Endothelial cell of umbilical vein (primary cell): ENCODE measurements around the gene NXF1. TPM values are rescaled to one million over a fixed set of nuclear protein-coding genes. Genes with fewer than 3 reads are reported as not detected.

Experiments used
- BruUV-seq: library from RNA; stranded (reverse); fragments of 400-500 nt; replicated peaks from 2 replicates; lab custom pipeline; 2021; lab: Mats Ljungman, UMichigan
- CTCF ChIA-PET: fragments of 300-600, 350-600 bp; sonication (Branson Sonifier 250); formaldehyde crosslinking; loops from one replicate; lab custom pipeline; 2021; ENCODE audit warnings: antibody characterized with exemption, inconsistent platforms; lab: Charles Lee
- POLR2A ChIA-PET: fragments of 300-600, 350-600 bp; sonication (Branson Sonifier 250); formaldehyde crosslinking; loops from one replicate; lab custom pipeline; 2021; ENCODE audit warnings: antibody characterized with exemption, inconsistent platforms; lab: Charles Lee
- DNase-seq: peaks from one replicate; pipeline ENCODE4 v3.0.0-alpha.2; 2011; ENCODE audit warnings: low read depth, low spot score
- FAIRE-seq: peaks from 2 replicates; lab custom pipeline; 2011; peaks lifted over from hg19 to GRCh38; lab: Jason Lieb, UNC
- H2AFZ ChIP-seq: 2 replicates; pipeline ENCODE4 v1.6.0; 2012; ENCODE audit warnings: low read depth, low read length, control low read depth, inconsistent platforms
- H3K27ac ChIP-seq: 2 replicates; pipeline ENCODE4 v1.5.1; 2011; ENCODE audit warnings: low read depth, mild to moderate bottlenecking, control low read depth, low read length, moderate library complexity; ENCODE audit not compliant: insufficient read depth
- H3K27me3 ChIP-seq, 2 experiments: 2 replicates each; pipeline versions ENCODE4 v1.6.0 to v1.6.1; 2011; ENCODE audit warnings: low read length in 2 of 2, mixed read lengths in 1 of 2; ENCODE audit not compliant: control insufficient read depth in 2 of 2, insufficient read depth in 2 of 2
- H3K36me3 ChIP-seq, 2 experiments: 2 replicates in 1 of 2; 3 replicates in 1 of 2; pipeline ENCODE4 v1.5.1; 2011; ENCODE audit warnings: low read length in 2 of 2, mild to moderate bottlenecking in 1 of 2, moderate library complexity in 1 of 2; ENCODE audit not compliant: control insufficient read depth in 2 of 2, insufficient read depth in 2 of 2; ENCODE audit errors: extremely low read depth in 1 of 2
- H3K4me1 ChIP-seq: 3 replicates; pipeline ENCODE4 v1.5.1; 2011; ENCODE audit warnings: mild to moderate bottlenecking, low read length; ENCODE audit not compliant: control insufficient read depth, insufficient read depth; ENCODE audit errors: extremely low read depth
- H3K4me2 ChIP-seq: 2 replicates; pipeline ENCODE4 v1.6.1; 2011; ENCODE audit warnings: low read length, control low read depth, mixed read lengths; ENCODE audit not compliant: insufficient read depth
- H3K4me3 ChIP-seq, 3 experiments: fragments of 200-600 bp in 1 of 3; sonication (generic), shearing (Covaris generic) in 1 of 3; replicated peaks in 1 of 3; 2 replicates each; pipeline ENCODE4 v1.5.1; 2011 to 2016; ENCODE audit warnings: control low read depth in 3 of 3, low read length in 3 of 3, mild to moderate bottlenecking in 2 of 3, inconsistent platforms in 1 of 3, low read depth in 1 of 3, moderate library complexity in 1 of 3; ENCODE audit not compliant: insufficient read depth in 1 of 3
- H3K79me2 ChIP-seq: 2 replicates; pipeline ENCODE4 v1.6.0; 2012; ENCODE audit warnings: low read length, inconsistent platforms; ENCODE audit not compliant: control insufficient read depth, insufficient read depth
- H3K9ac ChIP-seq: replicated peaks from 2 replicates; pipeline ENCODE3; 2011; ENCODE audit warnings: low read length, control low read depth; ENCODE audit not compliant: insufficient read depth; ENCODE audit errors: extremely low read depth
- H3K9me1 ChIP-seq: replicated peaks from 3 replicates; pipeline ENCODE4 v1.6.0; 2011; ENCODE audit warnings: mild to moderate bottlenecking, low read length; ENCODE audit not compliant: control insufficient read depth, insufficient read depth; ENCODE audit errors: extremely low read depth
- H3K9me3 ChIP-seq: replicated peaks from 2 replicates; pipeline ENCODE4 v1.5.1; 2012; ENCODE audit warnings: low read length, inconsistent platforms; ENCODE audit not compliant: control insufficient read depth, insufficient read depth
- H4K20me1 ChIP-seq: replicated peaks from 2 replicates; pipeline ENCODE3; 2011; ENCODE audit warnings: mild to moderate bottlenecking, low read length; ENCODE audit not compliant: control insufficient read depth, insufficient read depth; ENCODE audit errors: extremely low read depth
- EZH2 ChIP-seq: IDR thresholded peaks from 2 replicates; pipeline ENCODE4 v1.6.1; 2012; ENCODE audit warnings: borderline replicate concordance, low read depth, mild to moderate bottlenecking, moderate library complexity, low read length, inconsistent platforms; ENCODE audit not compliant: severe bottlenecking
- FOS ChIP-seq: IDR thresholded peaks from 2 replicates; pipeline ENCODE4 v1.6.1; 2011; ENCODE audit warnings: mild to moderate bottlenecking, low read length, moderate library complexity, borderline replicate concordance; ENCODE audit not compliant: insufficient read depth
- GATA2 ChIP-seq: IDR thresholded peaks from 2 replicates; pipeline ENCODE4 v1.7.0; 2011; ENCODE audit warnings: low read depth, mild to moderate bottlenecking, moderate library complexity, mixed read lengths, low read length; ENCODE audit not compliant: insufficient read length, insufficient read depth
- JUN ChIP-seq: IDR thresholded peaks from 2 replicates; pipeline ENCODE4 v1.6.1; 2011; ENCODE audit warnings: borderline replicate concordance, low read depth; ENCODE audit not compliant: insufficient read length, insufficient read depth
- MYC ChIP-seq: IDR thresholded peaks from one replicate; pipeline ENCODE4 v1.6.1; 2011; ENCODE audit warnings: mild to moderate bottlenecking, low read depth, low read length
- POLR2A ChIP-seq: IDR thresholded peaks from 2 replicates; pipeline ENCODE4 v1.6.1; 2012; ENCODE audit warnings: low read depth, mild to moderate bottlenecking, control low read depth, low read length
- POLR2AphosphoS5 ChIP-seq: IDR thresholded peaks from 2 replicates; pipeline ENCODE4 v1.6.1; 2012; ENCODE audit warnings: low read depth, mild to moderate bottlenecking, control low read depth, low read length, moderate library complexity; ENCODE audit not compliant: insufficient read depth
- dilution Hi-C: fragments of 300-500 bp; cut with MboI; formaldehyde crosslinking; loops from one replicate; pipeline ENCODE4 v1.15.0; 2019; ENCODE audit warnings: low sequenced_read_pairs; ENCODE audit not compliant: extremely low pct_ligation_motif_present
- intact Hi-C: fragments of 100-400 bp; cut with micrococcal nuclease; formaldehyde crosslinking; loops from one replicate; pipeline ENCODE4 v1.10.0; 2022
- polyA plus RNA-seq, 4 experiments: library from polyadenylated mRNA; depleted of rRNA in 3 of 4; stranded (reverse) in 3 of 4; unstranded in 1 of 4; fragments of >200 nt; gene quantifications; 2 replicates each; pipeline versions ENCODE4 v1.2.1 to v1.2.3, GENCODE V29; 2011 to 2012; ENCODE audit warnings: missing spikeins in 1 of 4
- total RNA-seq: library from RNA; stranded (reverse); gene quantifications from 2 replicates; pipeline ENCODE4 v1.2.3, GENCODE V29; 2021
- TF ChIP-seq, protein P1 (sequence below), 2 donors: IDR thresholded peaks; 1 replicate in 1 of 2; 2 replicates in 1 of 2; pipeline ENCODE4 v1.5.1; 2011; ENCODE audit warnings: low read length in 2 of 2, mild to moderate bottlenecking in 2 of 2, moderate library complexity in 2 of 2, control low read depth in 1 of 2, inconsistent platforms in 1 of 2, low read depth in 1 of 2; ENCODE audit not compliant: insufficient read depth in 1 of 2; ENCODE audit errors: extremely low read depth in 1 of 2
- TF ChIP-seq, protein P2 (sequence below): IDR thresholded peaks from 2 replicates; pipeline ENCODE4 v1.6.1; 2011; ENCODE audit not compliant: insufficient read depth, insufficient read length

The NXF1 gene
- total and polyA plus RNA-seq, 2 donors (not counting 3 experiments of a cell fraction or from before 2014, with no cell fraction given), result 74.4 to 101 TPM

DNA sequence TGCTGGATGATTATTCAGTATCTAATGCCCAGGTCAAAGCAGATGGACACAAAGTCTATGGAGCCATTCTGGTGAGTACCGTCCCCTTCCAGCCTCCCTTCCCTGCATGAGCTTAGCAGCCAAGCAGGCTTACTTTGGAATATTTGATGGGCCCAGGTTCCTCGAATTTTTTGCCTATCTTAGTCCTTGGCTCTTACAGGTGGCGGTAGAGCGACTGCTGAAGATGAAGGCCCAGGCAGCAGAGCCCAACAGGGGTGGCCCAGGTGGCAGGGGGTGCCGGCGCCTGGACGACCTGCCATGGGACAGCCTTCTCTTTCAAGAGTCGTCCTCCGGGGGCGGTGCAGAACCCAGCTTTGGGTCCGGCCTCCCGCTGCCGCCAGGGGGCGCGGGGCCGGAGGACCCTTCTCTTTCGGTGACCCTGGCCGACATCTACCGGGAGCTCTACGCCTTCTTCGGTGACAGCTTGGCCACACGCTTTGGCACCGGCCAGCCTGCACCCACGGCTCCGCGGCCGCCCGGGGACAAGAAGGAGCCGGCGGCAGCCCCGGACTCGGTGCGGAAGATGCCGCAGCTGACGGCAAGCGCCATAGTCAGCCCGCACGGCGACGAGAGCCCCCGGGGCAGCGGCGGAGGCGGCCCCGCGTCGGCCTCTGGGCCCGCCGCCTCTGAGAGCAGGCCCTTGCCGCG is 18.8 kb downstream of the NXF1 start:
- intact Hi-C loops, result loop anchor here (1.0 to 2.0 kb wide), 8 partner anchors 15 to 95 kb away; partner anchors contain the start of genes NXF1, POLR2G, STX5 and TAF6L
- ChIA-PET POLR2A (interaction anchor here (0.6 to 2.8 kb wide), 7 partner anchors 11 to 123 kb away, joined by 3 to 33 read pairs (median 5); partner anchors contain the start of genes SLC3A2, STX5 and ZBTB3), CTCF (interaction anchor here (0.6 to 3.1 kb wide), 47 partner anchors 9 to 391 kb away, joined by 3 to 105 read pairs (median 7); partner anchors contain the start of genes C11orf98, CSKMT, HNRNPUL2 and POLR2G)
- Histone ChIP-seq H3K4me2 (peak overlapping the region; percentile 68), H3K27me3 (no peaks in the 10 kb centered on the region), H2AFZ (peak overlapping the region; percentile 61), H3K4me3 (peak overlapping the region; percentile 1 to 95 (median 43)), H3K79me2 (peaks cover 26% of the 10 kb centered on the region), H3K9ac (peak overlapping the region; percentile 75), H3K9me3 (no peaks in the 10 kb centered on the region), H3K36me3 (peaks cover 0 to 15% of the 10 kb centered on the region in 2 experiments), H4K20me1 (no peaks in the 10 kb centered on the region), H3K27ac (peak overlapping the region; percentile 32), H3K4me1 (peaks cover 11% of the 10 kb centered on the region), H3K9me1 (no peaks in the 10 kb centered on the region)
- no peak for TF ChIP-seq EZH2
- TF ChIP-seq, protein P1, sequence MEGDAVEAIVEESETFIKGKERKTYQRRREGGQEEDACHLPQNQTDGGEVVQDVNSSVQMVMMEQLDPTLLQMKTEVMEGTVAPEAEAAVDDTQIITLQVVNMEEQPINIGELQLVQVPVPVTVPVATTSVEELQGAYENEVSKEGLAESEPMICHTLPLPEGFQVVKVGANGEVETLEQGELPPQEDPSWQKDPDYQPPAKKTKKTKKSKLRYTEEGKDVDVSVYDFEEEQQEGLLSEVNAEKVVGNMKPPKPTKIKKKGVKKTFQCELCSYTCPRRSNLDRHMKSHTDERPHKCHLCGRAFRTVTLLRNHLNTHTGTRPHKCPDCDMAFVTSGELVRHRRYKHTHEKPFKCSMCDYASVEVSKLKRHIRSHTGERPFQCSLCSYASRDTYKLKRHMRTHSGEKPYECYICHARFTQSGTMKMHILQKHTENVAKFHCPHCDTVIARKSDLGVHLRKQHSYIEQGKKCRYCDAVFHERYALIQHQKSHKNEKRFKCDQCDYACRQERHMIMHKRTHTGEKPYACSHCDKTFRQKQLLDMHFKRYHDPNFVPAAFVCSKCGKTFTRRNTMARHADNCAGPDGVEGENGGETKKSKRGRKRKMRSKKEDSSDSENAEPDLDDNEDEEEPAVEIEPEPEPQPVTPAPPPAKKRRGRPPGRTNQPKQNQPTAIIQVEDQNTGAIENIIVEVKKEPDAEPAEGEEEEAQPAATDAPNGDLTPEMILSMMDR (IDR thresholded peaks at IDR 0.05; ENCODE audit: extremely low read depth in 1 of 2, insufficient read depth in 1 of 2, low read depth in 1 of 2, low read length in 2 of 2), result peak; percentile 99 to 100
- FAIRE-seq, result peak; percentile 63
- DNase-seq, result peak; percentile 86
- no TSS peak for BruUV-seq
- dilution Hi-C loops, result no loop called here

DNA sequence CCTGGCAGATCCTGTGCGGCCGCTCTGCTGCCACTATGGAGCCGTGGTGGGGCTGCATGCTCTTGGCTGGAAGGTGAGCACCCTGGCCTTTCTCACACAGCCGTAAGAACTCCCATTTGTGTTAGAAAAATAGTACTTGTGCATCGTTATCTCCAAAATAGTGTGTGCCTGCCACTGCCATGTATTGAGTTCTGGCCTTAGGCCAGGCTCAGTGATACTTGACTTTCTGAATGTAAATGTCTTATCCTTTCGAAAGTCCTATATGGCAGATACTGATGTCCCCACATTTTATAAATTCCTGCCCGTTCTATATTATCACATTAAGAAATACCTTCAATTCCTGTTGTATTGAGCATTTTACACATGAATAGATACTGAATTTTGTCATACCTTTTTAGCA is 22.5 kb downstream of the NXF1 start:
- TF ChIP-seq GATA2 (no peak), FOS (no peak), JUN (no peak), MYC (no peak), POLR2A (no peak), EZH2 (no peak), POLR2AphosphoS5 (no peak)
- TF ChIP-seq, protein P2, sequence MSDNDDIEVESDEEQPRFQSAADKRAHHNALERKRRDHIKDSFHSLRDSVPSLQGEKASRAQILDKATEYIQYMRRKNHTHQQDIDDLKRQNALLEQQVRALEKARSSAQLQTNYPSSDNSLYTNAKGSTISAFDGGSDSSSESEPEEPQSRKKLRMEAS, result no peak
- TF ChIP-seq, protein P1 (IDR thresholded peaks at IDR 0.05; ENCODE audit: extremely low read depth in 1 of 2, insufficient read depth in 1 of 2, low read depth in 1 of 2, low read length in 2 of 2), result no peak
- Histone ChIP-seq H3K4me2 (no peak overlapping the region), H2AFZ (no peak overlapping the region), H3K4me3 (no peak overlapping the region), H3K36me3 (peaks cover 0 to 15% of the 10 kb centered on the region in 2 experiments), H3K9me3 (no peaks in the 10 kb centered on the region), H3K27ac (no peak overlapping the region), H3K79me2 (peaks cover under 1% of the 10 kb centered on the region), H3K9ac (no peak overlapping the region), H3K27me3 (no peaks in the 10 kb centered on the region), H3K9me1 (no peaks in the 10 kb centered on the region), H3K4me1 (peaks cover 6% of the 10 kb centered on the region), H4K20me1 (no peaks in the 10 kb centered on the region)
- intact Hi-C loops (no loop called here), dilution Hi-C loops (no loop called here)
- no TSS peak for BruUV-seq
- no peak for DNase-seq
- CTCF ChIA-PET, result no interaction called here
- POLR2A ChIA-PET, result no interaction called here
- no peak for FAIRE-seq
